Type B pancreatic cell (in vitro differentiated cells): ENCODE data around the gene CDYL2. TPM values are rescaled to one million over a fixed set of nuclear protein-coding genes. Genes with fewer than 3 reads are reported as not detected.

Source experiments
- DNase-seq: peaks from one replicate; pipeline ENCODE4 v3.0.0; 2021; ENCODE audit warnings: mixed read lengths; ENCODE audit not compliant: unreplicated experiment; ENCODE audit errors: extremely low spot score
- H3K27ac Mint-ChIP-seq: 2 replicates; pipeline ENCODE4 v1.8.0; 2021; ENCODE audit warnings: mild to moderate bottlenecking, mixed read lengths
- H3K27me3 Mint-ChIP-seq: 2 replicates; pipeline ENCODE4 v1.8.0; 2021; ENCODE audit warnings: mixed read lengths
- H3K36me3 Mint-ChIP-seq: 2 replicates; pipeline ENCODE4 v1.8.0; 2021; ENCODE audit warnings: mixed read lengths
- H3K4me1 Mint-ChIP-seq: one replicate; pipeline ENCODE4 v1.8.0; 2021; ENCODE audit warnings: mixed read lengths; ENCODE audit not compliant: unreplicated experiment
- H3K4me3 Mint-ChIP-seq: 2 replicates; pipeline ENCODE4 v1.8.0; 2021; ENCODE audit warnings: mild to moderate bottlenecking, mixed read lengths
- H3K9me3 Mint-ChIP-seq: 2 replicates; pipeline ENCODE4 v1.8.0; 2021; ENCODE audit warnings: mixed read lengths
- CTCF ChIP-seq: fragments of 200-600 bp; sonication (generic); conservative IDR thresholded peaks from 2 replicates; pipeline ENCODE4 v1.5.0; 2021; ENCODE audit warnings: antibody characterized with exemption, mild to moderate bottlenecking
- total RNA-seq: library from RNA; stranded (reverse); gene quantifications from 2 replicates; pipeline ENCODE4 v1.2.1, GENCODE V29; 2021; ENCODE audit warnings: low replicate concordance

CDYL2 gene
- total RNA-seq, 1 donor from 2014 or later, result 8.2 TPM

GRCh38 chr16:80614908-80615671 is 189.3 kb downstream of the CDYL2 start:
- H3K27ac Mint-ChIP-seq, result no peak overlapping the region
- H3K4me3 Mint-ChIP-seq, result no peak overlapping the region
- no peaks in the 10 kb centered on the region for H3K27me3 Mint-ChIP-seq
- peaks cover 11% of the 10 kb centered on the region for H3K4me1 Mint-ChIP-seq
- H3K36me3 Mint-ChIP-seq, result no peaks in the 10 kb centered on the region
- no peak for TF ChIP-seq CTCF
- H3K9me3 Mint-ChIP-seq, result peaks cover 6% of the 10 kb centered on the region
- no peak for DNase-seq

DNA sequence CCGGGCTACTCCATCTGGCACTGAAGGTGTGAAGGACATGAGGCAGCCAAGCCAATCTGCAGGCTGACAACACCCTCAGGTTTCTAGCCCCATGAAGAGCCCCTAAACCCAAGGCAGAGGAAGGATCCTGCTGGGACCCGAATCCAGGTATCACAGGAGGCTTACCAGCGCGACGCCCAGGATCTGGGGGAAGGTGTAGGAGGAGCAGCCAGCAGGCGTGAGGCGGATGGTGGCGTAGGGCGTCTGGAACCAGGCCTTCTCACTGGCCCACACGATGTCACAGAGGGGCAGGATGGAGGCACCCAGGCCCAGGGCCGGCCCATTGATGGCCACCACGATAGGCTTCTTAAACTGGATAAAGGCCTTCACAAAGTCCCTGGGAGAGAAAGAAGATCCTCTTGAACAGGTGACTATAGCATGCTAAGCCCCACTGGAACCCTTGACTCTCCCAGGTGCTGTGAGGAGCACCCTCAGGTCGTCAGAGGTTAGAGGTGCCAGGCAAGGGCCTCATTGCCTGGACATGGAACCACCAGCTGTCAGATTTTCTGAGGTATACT is 191.9 kb downstream of the CDYL2 start:
- Mint-ChIP-seq H3K27me3 (no peaks in the 10 kb centered on the region), H3K36me3 (no peaks in the 10 kb centered on the region), H3K4me1 (peaks cover 11% of the 10 kb centered on the region), H3K9me3 (peaks cover 6% of the 10 kb centered on the region), H3K4me3 (no peak overlapping the region), H3K27ac (no peak overlapping the region)
- no peak for DNase-seq
- TF ChIP-seq CTCF, result no peak

- TF ChIP-seq CTCF, result no peak
- no peak for DNase-seq
- H3K36me3 Mint-ChIP-seq, result peaks cover 1% of the 10 kb centered on the region
- peaks cover 11% of the 10 kb centered on the region for H3K4me1 Mint-ChIP-seq
- H3K4me3 Mint-ChIP-seq, result no peak overlapping the region
- H3K9me3 Mint-ChIP-seq, result peaks cover 7% of the 10 kb centered on the region
- no peak overlapping the region for H3K27ac Mint-ChIP-seq
- H3K27me3 Mint-ChIP-seq, result no peaks in the 10 kb centered on the region
Observed at GRCh38 chr16:80611930-80612327, 192.5 kb downstream of the CDYL2 start.

- no peaks in the 10 kb centered on the region for H3K27me3 Mint-ChIP-seq
- H3K36me3 Mint-ChIP-seq, result peaks cover 5% of the 10 kb centered on the region
- H3K27ac Mint-ChIP-seq, result no peak overlapping the region
- H3K4me3 Mint-ChIP-seq, result no peak overlapping the region
- H3K9me3 Mint-ChIP-seq, result peaks cover 13% of the 10 kb centered on the region
- DNase-seq, result no peak
- no peak for TF ChIP-seq CTCF
- peaks cover 11% of the 10 kb centered on the region for H3K4me1 Mint-ChIP-seq
Observed at GRCh38 chr16:80611171-80611929, 193.0 kb downstream of the CDYL2 start.

- Mint-ChIP-seq H3K27ac (no peak overlapping the region), H3K9me3 (peaks cover 14% of the 10 kb centered on the region)
- no peak for DNase-seq
Observed at GRCh38 chr16:80610481-80611156, 193.8 kb downstream of the CDYL2 start.

More at GRCh38 chr16:80610481-80611156, 193.8 kb downstream of the CDYL2 start:
- Mint-ChIP-seq H3K4me3 (no peak overlapping the region), H3K4me1 (peaks cover 6% of the 10 kb centered on the region), H3K27me3 (no peaks in the 10 kb centered on the region), H3K36me3 (peaks cover 5% of the 10 kb centered on the region)
- no peak for TF ChIP-seq CTCF
